Retinal pigment epithelial cell (primary cell): ENCODE data around the gene ACOXL.

ENCODE experiments used
- DNase-seq: peaks from one replicate; pipeline ENCODE4 v3.0.0-alpha.2; 2010; ENCODE audit warnings: low read depth
- H3K4me3 ChIP-seq: 2 replicates; pipeline ENCODE4 v1.5.1; 2011; ENCODE audit warnings: mild to moderate bottlenecking, low read length, control low read depth, moderate library complexity
- CTCF ChIP-seq: conservative IDR thresholded peaks from 2 replicates; pipeline ENCODE4 v1.5.1; 2011; ENCODE audit warnings: low read depth, low read length, control low read depth, inconsistent platforms

ACOXL gene

GRCh38 chr2:110881908-110882307, 149.5 kb downstream of the ACOXL start:
- TF ChIP-seq CTCF = no peak
- no peak for DNase-seq
- no peak overlapping the region for H3K4me3 ChIP-seq

DNA sequence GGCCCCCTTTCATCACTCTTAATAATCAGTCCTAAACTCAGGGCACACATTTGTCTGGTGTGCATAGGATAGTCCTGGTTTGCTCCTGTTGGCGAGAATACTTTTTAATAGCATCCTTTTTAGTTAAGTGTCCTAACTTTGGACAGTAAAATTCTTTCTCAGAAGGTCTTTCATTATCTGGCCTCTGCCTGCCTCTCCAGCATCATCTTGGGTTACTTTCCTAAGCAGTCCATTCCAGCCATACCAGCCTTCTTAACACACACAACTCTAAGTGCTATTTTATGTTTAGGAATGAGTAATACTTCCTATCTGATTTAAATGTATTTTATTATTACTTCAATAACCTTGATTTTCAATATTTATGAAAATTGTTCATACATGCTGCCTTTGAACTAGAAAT, 151.0 kb downstream of the ACOXL start:
- DNase-seq = no peak
- no peak for TF ChIP-seq CTCF
- H3K4me3 ChIP-seq = no peak overlapping the region

DNA sequence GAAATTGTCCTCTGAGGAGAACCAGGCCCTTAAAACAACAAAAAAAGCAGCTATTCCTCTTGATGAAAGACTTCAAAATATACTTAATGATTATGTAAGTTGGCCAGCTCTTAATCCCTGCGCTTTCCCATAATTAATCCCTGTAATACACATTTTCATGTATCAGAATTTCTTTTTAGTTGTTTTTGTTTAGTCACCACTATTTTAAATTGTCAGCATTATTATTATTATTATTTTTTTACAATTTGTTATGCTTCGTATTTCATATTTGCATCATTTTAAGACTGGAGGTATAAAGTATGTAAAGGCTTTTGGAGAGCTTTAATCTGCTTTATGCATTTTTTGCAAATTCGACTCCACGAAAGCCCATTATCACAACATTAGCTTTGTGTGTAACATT, 152.9 kb downstream of the ACOXL start:
- DNase-seq = no peak
- H3K4me3 ChIP-seq = no peak overlapping the region
- TF ChIP-seq CTCF = no peak

- no peak overlapping the region for H3K4me3 ChIP-seq
- TF ChIP-seq CTCF = no peak
- DNase-seq = no peak
Observed at GRCh38 chr2:110886826-110887573, 154.6 kb downstream of the ACOXL start.

GRCh38 chr2:110888411-110888810, 156.0 kb downstream of the ACOXL start:
- no peak overlapping the region for H3K4me3 ChIP-seq
- no peak for TF ChIP-seq CTCF
- DNase-seq = no peak

DNA sequence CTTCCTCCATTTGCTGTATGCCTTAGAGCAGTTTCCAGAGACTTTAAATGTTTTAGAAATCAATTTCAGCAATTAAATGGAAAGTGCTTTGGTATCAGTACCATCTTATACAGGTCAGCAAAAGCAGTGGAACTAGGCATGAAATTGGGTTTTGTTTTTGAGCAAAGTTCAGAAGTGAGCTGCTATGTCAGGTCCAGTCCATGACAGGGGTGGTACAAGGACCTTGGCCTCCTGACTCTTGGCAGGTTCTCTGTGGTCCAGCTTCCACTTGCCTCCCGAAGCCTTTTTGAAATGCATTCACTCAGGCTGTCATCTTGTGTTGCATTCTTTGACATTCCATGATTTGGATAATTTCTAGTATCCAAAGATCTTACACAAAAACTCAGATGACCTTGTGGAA, 159.3 kb downstream of the ACOXL start:
- H3K4me3 ChIP-seq = no peak overlapping the region
- no peak for DNase-seq

More for the DNA sequence above, 159.3 kb downstream of the ACOXL start:
- no peak for TF ChIP-seq CTCF
